DMS 273 (cell line): ENCODE measurements around the gene NOA1.

ENCODE experiments used
- DNase-seq: peaks from one replicate; lab custom pipeline; 2025; ENCODE audit not compliant: unreplicated experiment; lab: John Stamatoyannopoulos, UW

NOA1 gene

GRCh38 chr4:56977321-56978012, at the start of gene NOA1:
NOA1 (minus strand) TSS chr4:56977606; CDS start chr4:56977585, 21 bp downstream.
- peak; percentile 98 for DNase-seq

GRCh38 chr4:57023104-57023503, 45.7 kb upstream of the NOA1 start:
- no peak for DNase-seq

- DNase-seq, result no peak
These were observed 43.2 kb upstream of the NOA1 start for GRCh38 chr4:57020467-57021101.

GRCh38 chr4:57018980-57019379, 41.6 kb upstream of the NOA1 start:
- DNase-seq, result no peak

GRCh38 chr4:57013543-57014120, 36.2 kb upstream of the NOA1 start:
- no peak for DNase-seq

GRCh38 chr4:56999751-57000150, 22.3 kb upstream of the NOA1 start:
- DNase-seq, result no peak

GRCh38 chr4:56995525-56995924, 18.1 kb upstream of the NOA1 start:
- DNase-seq, result peak; percentile 63

- DNase-seq, result no peak
These were observed 12.9 kb upstream of the NOA1 start for GRCh38 chr4:56990109-56990905.

- no peak for DNase-seq
These were observed 9.5 kb upstream of the NOA1 start for GRCh38 chr4:56986952-56987351.

- no peak for DNase-seq
These were observed 8.8 kb upstream of the NOA1 start for GRCh38 chr4:56986192-56986591.

- no peak for DNase-seq
These were observed 4.4 kb upstream of the NOA1 start for GRCh38 chr4:56981795-56982201.

GRCh38 chr4:56979421-56980072, 2.1 kb upstream of the NOA1 start:
- DNase-seq, result peak; percentile 42

- peak; percentile 95 for DNase-seq
These were observed 1.4 kb upstream of the NOA1 start, which contains the start of gene POLR2B for GRCh38 chr4:56978750-56979303. POLR2B (plus strand) TSS chr4:56978896; CDS start chr4:56978986, 90 bp downstream.

GRCh38 chr4:56976837-56977320, 527 bp downstream of the NOA1 start:
- peak; percentile 64 for DNase-seq

- DNase-seq, result peak; percentile 37
These were observed 1.0 kb downstream of the NOA1 start for GRCh38 chr4:56976283-56976836.

GRCh38 chr4:56973336-56973735, 4.1 kb downstream of the NOA1 start:
- no peak for DNase-seq

GRCh38 chr4:56972809-56973208, 4.6 kb downstream of the NOA1 start:
- DNase-seq, result no peak

- DNase-seq, result no peak
These were observed 5.0 kb downstream of the NOA1 start for GRCh38 chr4:56972389-56972788.

GRCh38 chr4:56971383-56971782, 6.0 kb downstream of the NOA1 start:
- no peak for DNase-seq

- no peak for DNase-seq
These were observed 16.3 kb downstream of the NOA1 start for GRCh38 chr4:56961107-56961500.
